Globus pallidus (tissue), 1 donor: ENCODE measurements around the gene HMHB1.

Experiments
- DNase-seq: peaks from one replicate; pipeline ENCODE4 v3.0.0-alpha.2; 2015; ENCODE audit warnings: low spot score

Gene HMHB1

DNA sequence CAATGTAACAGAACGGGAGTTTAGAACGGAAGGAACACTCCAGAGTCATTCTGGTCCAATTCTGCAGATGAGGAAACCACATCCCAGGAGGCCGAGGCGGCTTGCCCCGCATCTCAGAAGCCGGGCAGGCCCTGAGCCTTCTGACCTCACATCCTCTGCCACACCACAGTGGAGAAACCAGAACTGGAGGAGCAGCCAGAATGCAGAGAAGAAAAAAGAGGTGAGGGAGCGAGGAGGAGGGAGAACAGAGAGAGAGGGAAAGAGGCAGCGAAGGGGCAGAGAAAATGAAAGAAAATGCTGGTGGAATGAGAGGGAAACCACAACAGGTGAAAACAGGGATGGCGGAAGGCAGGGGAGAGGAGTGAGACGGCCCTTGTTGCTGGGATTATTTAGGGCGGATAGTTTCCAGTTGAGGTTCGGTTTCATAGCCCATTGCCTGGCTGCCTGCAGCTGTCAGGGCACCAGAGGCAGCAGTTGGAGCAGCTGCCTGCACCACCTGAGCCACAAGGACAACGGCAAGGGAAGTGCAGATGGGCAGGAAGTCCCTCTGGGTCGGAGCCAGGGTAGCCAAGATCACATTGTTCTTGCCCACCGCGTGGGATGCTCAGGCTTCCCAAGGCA, at the start of gene HMHB1:
TSS of gene HMHB1 (plus strand) at position 77 of the 621 bp plus-strand sequence.
- DNase-seq: no peak

GRCh38 chr5:143762636-143763220, 49.2 kb upstream of the HMHB1 start:
- no peak for DNase-seq

DNA sequence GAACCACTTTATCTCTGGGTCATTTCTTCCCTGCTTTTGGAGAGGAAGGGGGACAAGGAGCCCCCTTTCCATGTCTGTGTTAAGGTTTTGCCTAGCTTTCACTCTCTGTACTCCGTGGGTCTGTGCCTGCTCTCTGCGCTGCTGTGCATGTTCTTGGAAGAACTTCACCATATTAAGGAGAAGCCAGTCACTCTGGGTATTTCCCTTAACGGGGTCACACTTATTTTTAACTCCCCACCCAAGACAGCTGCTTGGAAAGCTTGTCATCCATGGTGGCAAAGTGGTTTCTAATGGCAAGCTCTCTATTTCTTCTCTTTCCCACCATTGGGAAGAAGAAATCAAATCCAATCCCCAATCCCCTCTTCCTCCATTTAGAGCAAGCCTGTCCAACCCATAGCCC, 44.8 kb upstream of the HMHB1 start:
- no peak for DNase-seq

DNA sequence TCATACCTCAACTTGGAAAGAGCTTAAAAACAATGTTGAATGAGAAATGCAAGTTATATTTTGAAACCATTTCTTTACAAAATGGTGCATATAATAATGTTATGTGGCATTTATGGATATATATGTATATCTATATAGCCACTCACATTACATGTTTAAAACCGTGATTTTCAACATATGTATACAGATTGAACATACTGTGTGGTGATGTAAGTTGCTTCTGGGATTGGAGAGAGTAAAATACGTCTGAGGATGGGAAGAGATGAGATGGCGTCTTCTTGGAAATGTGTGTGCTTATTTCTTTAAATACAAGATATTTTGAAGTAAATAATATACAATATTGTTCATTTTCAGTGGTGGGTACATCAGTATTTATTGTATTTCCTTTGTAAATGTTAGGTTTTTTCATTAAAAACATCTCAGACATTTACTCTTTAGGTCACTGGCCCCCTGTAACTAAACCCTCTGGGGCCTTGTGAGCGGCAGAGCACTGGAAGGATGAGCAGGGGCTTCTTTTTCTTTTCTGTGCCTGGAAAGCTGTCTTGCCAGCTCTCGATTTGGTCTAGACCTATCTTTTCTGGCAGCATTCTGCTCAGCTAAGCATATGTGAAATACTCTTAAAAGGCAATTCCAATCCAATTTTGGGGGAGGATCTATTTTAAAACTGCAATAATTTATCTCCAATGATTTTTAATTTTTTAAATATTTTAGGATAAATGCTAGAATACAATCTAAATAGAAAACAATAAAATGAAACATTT, 42.8 kb upstream of the HMHB1 start:
- no peak for DNase-seq

DNA sequence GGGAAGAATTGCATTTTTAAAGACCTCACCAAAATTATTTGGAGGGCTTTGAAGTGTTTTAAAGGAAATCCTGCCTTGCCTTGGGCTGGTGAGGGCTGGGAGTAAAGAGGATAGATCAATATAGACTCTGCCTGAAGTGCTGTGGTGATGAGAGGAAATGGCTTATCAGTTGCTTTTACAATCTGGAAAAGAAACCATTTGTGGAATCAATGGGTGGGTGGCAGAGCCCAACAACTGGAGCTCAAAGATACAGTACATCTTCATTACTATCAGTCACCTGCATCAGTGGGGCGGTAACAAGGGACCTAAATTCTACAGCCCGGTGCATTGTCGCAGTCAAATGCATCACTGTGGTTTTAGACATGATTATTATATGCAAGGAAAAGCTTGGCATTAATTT, 41.5 kb upstream of the HMHB1 start:
- DNase-seq: no peak

DNA sequence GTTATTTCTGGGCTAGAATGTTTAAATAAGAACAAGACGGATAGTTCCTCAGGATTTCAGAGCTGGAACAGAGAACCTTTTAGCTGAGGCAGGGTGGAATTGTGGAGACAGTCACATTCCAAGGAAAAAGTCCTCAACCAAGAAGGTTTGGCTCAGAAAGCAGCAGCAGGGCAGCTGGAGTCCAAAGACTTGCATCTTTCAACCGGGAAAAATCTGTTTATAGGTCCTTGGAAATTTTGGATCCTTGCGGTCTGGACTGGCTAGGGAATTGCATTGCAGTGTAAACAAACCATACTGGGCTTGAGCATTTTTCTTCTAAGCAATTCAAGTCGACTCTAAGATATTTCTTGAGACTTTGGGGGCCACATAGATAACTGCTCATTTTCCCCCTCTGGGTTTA, 40.8 kb upstream of the HMHB1 start:
- no peak for DNase-seq

DNA sequence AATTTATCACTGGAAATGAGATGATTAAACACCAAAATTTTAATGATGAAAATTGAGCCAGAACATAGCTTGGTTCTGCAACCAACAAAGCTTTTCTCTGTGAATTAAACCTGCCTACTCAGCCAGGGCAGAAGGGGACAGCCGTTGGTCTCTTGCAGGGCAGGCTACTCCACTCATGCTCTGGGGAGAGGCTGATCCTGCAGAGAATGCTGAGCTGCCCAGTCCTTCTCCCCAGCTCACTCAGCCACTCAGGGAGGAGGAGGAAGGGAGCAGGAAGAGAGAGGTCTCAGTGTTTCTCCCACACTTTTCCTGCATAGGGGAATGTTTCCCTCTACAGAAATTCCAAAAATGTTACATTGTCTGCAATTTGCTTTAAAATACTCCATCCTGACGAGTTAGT, 40.4 kb upstream of the HMHB1 start:
- no peak for DNase-seq

DNA sequence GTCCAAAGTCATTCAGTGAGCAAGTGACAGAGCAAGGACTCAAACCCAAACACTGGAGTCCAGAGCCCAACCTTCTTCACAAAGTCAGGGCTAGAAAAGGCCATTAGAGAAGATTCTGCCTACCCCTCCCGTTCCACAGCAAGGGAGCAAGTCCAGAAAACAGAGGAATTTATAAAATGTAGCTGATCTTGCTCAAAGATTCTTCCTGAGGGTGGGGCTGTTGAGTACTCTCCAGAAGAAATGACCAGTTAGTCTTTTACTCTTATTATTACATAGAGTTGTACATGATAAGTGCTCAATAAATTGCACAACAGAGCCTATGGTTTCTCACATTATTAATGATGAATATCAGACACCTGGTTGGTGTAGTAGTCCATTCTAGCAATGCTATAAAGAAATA, 39.3 kb upstream of the HMHB1 start:
- DNase-seq: no peak

GRCh38 chr5:143775258-143775657, 36.7 kb upstream of the HMHB1 start:
- no peak for DNase-seq

- DNase-seq: no peak
These were observed 35.0 kb upstream of the HMHB1 start for GRCh38 chr5:143776951-143777350.

DNA sequence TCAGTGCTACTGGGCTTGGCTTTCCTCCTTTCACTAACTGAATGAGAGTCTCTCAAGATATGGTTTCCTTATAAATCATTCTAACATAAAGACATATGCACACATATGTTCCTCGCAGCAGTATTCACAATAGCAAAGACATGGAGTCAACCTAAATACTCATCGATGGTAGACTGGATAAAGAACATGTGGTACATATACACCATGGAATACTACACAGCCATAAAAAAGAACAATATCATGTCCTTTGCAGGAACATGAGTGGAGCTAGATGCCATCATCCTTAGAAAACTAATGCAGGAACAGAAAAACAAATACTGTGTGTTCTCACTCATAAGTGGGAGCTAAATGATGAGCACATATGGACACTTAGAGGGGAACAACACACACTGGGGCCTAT, 32.5 kb upstream of the HMHB1 start:
- no peak for DNase-seq

DNA sequence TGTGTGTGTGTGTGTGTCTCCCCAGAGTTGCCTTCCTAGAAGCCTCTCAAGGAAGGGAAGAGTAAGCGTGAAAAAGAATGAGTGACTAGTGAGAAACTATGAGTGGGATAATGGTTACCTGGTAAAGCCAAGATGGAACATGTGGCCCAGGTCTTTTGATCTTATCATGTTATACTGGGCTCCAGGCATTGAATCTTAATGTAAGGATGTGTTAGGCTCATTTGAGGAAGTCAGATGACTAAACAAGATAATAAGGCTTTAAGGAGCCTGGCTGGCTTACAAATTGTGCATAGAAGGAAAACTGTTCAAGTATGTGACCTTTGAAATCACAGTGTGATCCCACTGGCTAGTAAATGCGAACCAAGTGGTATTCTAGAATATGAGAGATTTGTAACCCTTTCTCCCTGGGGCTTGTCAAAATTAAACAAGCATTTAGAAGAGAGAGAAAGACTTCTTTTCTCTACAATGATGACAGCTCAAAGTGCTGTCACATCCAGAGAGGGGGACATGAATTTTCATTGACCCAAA, 29.9 kb upstream of the HMHB1 start:
- no peak for DNase-seq

GRCh38 chr5:143782588-143783386, 29.2 kb upstream of the HMHB1 start:
- no peak for DNase-seq

- DNase-seq: no peak
These were observed 23.6 kb upstream of the HMHB1 start for GRCh38 chr5:143788401-143788800.

DNA sequence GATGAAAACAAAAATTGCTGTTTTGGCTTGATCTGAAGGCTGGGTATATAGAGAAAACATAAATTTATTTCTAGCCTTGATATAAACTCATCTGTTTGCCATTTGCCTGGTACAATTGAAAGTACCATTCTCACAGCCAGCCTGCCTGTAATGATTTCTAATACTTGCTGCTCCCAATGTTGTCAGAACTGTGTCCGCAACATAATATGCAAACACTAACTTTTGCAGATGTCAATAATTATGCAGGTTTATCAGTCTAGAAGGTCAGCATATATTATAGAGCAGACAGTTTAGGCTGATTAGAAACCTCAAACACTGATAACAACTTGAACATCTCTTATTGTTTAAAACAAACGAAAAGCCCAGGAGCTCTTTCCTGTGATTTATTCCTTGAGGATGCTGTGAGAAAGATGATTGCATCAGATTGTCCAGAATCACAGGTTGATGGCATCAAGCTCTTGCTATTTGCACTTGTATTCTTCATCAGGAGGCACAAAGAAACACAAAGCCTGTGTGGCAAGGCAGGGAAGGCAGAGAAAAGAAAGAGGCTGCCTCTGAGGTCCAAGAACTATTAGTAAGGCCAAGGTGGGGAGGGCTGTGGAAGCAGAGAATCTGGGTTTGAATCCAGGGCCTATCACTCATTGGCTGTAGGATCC, 21.4 kb upstream of the HMHB1 start:
- no peak for DNase-seq

DNA sequence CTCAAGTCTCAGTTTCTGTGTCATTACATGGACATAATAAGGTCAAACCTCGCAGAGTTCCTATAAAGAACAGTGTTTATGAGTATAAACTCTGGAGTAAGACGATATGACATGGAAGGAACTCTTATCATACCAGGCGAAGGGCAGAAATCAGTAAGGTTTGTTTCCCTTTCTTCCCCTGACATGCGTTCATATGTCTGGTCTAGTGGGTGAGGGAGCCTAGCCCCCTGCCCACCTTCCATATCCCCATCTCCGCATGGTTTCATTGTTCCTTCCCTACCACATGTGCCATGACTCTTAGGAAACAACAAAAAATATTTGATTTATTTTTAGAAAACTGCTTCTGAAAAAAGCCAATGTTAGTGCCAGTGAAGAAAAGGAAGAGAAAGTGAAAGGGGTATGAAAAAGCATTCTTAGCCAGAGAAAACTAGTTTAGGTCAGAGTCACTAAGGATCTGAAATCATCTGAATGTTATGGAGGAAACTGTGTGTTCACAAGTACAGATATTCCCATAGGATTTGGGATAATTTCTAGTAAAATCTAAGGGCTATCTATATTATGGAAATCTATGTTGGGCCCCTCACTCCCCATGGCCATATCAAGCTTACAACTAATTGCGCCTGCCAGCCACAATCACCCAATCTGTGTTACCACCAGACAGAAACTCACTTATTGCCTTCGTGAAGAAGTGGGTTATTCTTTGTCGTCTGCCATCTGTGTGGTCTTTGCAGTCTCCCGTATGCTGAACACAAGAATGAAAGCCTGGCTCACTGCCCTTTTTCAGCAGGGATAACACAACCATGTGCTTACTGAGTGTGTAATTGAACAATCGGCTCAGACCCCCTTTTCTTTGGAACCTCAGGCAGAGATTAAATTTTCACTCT, 19.9 kb upstream of the HMHB1 start:
- DNase-seq: peak; percentile 33

- no peak for DNase-seq
These were observed 18.7 kb upstream of the HMHB1 start for GRCh38 chr5:143793249-143793648.

GRCh38 chr5:143796125-143796524, 15.8 kb upstream of the HMHB1 start:
- peak; percentile 13 for DNase-seq

DNA sequence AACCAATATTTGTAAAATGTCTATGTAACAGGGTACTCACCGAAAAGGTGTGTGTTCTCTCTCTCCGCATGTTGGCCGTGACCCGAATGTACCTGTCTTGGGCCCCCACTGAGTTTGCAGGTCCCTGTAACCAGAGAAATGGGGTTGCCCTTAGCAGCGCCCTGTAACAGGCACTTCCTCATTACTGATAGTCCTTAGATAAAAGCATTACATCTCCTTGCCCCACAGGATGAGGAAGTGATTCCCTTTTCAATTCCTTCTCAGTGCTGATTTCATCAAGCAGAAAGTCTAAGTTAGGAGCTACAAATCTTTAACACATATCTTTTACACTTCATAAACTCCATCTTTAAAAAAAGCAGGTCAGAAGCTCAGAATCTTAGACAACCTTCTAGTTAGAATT, 15.2 kb upstream of the HMHB1 start:
- peak; percentile 34 for DNase-seq

DNA sequence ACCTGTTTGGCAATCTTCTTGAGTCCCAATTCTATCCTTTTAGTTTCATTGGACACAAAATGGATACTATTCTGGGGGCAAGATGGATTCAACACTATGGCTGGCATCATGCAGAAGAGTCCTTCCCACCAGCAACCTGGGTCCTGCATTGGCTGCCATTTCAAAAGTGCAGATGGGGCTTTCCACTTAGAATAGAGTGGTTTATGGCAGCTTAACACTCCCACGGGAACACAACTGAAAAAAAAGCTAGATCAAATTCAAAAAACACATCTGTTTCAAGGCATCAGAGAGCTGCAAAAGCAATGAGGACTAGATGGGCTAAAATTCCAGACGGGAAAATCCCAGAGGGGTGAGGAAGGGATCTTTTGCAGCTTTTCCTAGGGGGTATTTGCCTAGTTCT, 11.2 kb upstream of the HMHB1 start:
- DNase-seq: no peak
